MCF 10A (cell line): Measurements from ENCODE around the gene LPIN1. TPM values are rescaled to one million over a fixed set of nuclear protein-coding genes. Genes with fewer than 3 reads are reported as not detected.

Experiments used
- BruUV-seq: library from RNA; stranded (reverse); fragments of 400-500 nt; replicated peaks from 2 replicates; lab custom pipeline; 2021; lab: Mats Ljungman, UMichigan
- CTCF ChIA-PET: fragments of 300-600 bp; sonication (Branson Sonifier 250); formaldehyde crosslinking; extraction: SDS; loops from one replicate; lab custom pipeline; 2021; ENCODE audit warnings: antibody characterized with exemption, inconsistent platforms; lab: Yijun Ruan, JAX
- POLR2A ChIA-PET: fragments of 300-600, 350-650 bp; sonication (Branson Sonifier 250); formaldehyde crosslinking; extraction: SDS; loops from one replicate; lab custom pipeline; 2020; ENCODE audit warnings: antibody characterized with exemption, inconsistent platforms; lab: Yijun Ruan, JAX
- DNase-seq: peaks from one replicate; pipeline ENCODE4 v3.0.0-alpha.2; 2018; ENCODE audit not compliant: unreplicated experiment
- H3K27ac Mint-ChIP-seq: one replicate; pipeline ENCODE4 v1.8.0; 2022; ENCODE audit warnings: mild to moderate bottlenecking, low read depth, mixed read lengths; ENCODE audit not compliant: unreplicated experiment
- H3K27me3 Mint-ChIP-seq: one replicate; pipeline ENCODE4 v1.8.0; 2022; ENCODE audit warnings: mixed read lengths; ENCODE audit not compliant: insufficient read depth, unreplicated experiment
- H3K36me3 Mint-ChIP-seq: one replicate; pipeline ENCODE4 v1.8.0; 2022; ENCODE audit warnings: mild to moderate bottlenecking, moderate library complexity, mixed read lengths; ENCODE audit not compliant: insufficient read depth, unreplicated experiment
- H3K4me1 Mint-ChIP-seq: one replicate; pipeline ENCODE4 v1.8.0; 2022; ENCODE audit warnings: mixed read lengths; ENCODE audit not compliant: insufficient read depth, unreplicated experiment
- H3K4me3 Mint-ChIP-seq: one replicate; pipeline ENCODE4 v1.8.0; 2022; ENCODE audit warnings: mild to moderate bottlenecking, moderate library complexity, mixed read lengths; ENCODE audit not compliant: unreplicated experiment
- H3K9me3 Mint-ChIP-seq: one replicate; pipeline ENCODE4 v1.8.0; 2022; ENCODE audit warnings: mixed read lengths; ENCODE audit not compliant: unreplicated experiment
- intact Hi-C: fragments of 100-400 bp; cut with micrococcal nuclease; formaldehyde crosslinking; loops from 2 replicates; pipeline ENCODE4 v1.14.1; 2022
- total RNA-seq: library from RNA; stranded (reverse); gene quantifications from 2 replicates; pipeline ENCODE4 v1.2.3, GENCODE V29; 2022
- TF ChIP-seq, protein P1 (sequence below): fragments of 200-600 bp; IDR thresholded peaks from one replicate; pipeline ENCODE4 v1.8.0; 2022; ENCODE audit warnings: antibody characterized with exemption, mild to moderate bottlenecking; ENCODE audit not compliant: unreplicated experiment

The LPIN1 gene
- total RNA-seq, 1 experiment from 2014 or later, result 65.7 TPM

- peak; percentile 49 for DNase-seq
- H3K27ac Mint-ChIP-seq, result peak overlapping the region; percentile 82
- POLR2A ChIA-PET, result interaction anchor here (0.6 to 3.7 kb wide), 20 partner anchors 11 to 1092 kb away, joined by 3 to 34 read pairs (median 4); no protein-coding TSS in a partner anchor
- CTCF ChIA-PET, result interaction anchor here (0.5 to 3.6 kb wide), 13 partner anchors 12 to 617 kb away, joined by 3 to 20 read pairs (median 3); a partner anchor contains a TSS
- peaks cover 25% of the 10 kb centered on the region for H3K36me3 Mint-ChIP-seq
- no peaks in the 10 kb centered on the region for H3K27me3 Mint-ChIP-seq
- H3K4me3 Mint-ChIP-seq, result peak overlapping the region; percentile 89
- no peaks in the 10 kb centered on the region for H3K9me3 Mint-ChIP-seq
- TF ChIP-seq, protein P1, sequence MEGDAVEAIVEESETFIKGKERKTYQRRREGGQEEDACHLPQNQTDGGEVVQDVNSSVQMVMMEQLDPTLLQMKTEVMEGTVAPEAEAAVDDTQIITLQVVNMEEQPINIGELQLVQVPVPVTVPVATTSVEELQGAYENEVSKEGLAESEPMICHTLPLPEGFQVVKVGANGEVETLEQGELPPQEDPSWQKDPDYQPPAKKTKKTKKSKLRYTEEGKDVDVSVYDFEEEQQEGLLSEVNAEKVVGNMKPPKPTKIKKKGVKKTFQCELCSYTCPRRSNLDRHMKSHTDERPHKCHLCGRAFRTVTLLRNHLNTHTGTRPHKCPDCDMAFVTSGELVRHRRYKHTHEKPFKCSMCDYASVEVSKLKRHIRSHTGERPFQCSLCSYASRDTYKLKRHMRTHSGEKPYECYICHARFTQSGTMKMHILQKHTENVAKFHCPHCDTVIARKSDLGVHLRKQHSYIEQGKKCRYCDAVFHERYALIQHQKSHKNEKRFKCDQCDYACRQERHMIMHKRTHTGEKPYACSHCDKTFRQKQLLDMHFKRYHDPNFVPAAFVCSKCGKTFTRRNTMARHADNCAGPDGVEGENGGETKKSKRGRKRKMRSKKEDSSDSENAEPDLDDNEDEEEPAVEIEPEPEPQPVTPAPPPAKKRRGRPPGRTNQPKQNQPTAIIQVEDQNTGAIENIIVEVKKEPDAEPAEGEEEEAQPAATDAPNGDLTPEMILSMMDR, result no peak
- intact Hi-C loops, result no loop called here
- BruUV-seq, result TSS peak; percentile 79
- peaks cover 53% of the 10 kb centered on the region for H3K4me1 Mint-ChIP-seq
Observed at GRCh38 chr2:11750422-11750821, 4.0 kb downstream of the LPIN1 start.

- peaks cover 58% of the 10 kb centered on the region for H3K4me1 Mint-ChIP-seq
- DNase-seq, result peak; percentile 92
- intact Hi-C loops, result no loop called here
Observed at GRCh38 chr2:11750917-11751316, 4.5 kb downstream of the LPIN1 start.

GRCh38 chr2:11752906-11753305 is 6.5 kb downstream of the LPIN1 start:
- ChIA-PET CTCF (interaction anchor here (0.5 to 4.1 kb wide), 14 partner anchors 11 to 1210 kb away, joined by 3 to 29 read pairs (median 6); no protein-coding TSS in a partner anchor), POLR2A (interaction anchor here (0.7 to 3.4 kb wide), 9 partner anchors 9 to 65 kb away, joined by 3 to 29 read pairs (median 4); no protein-coding TSS in a partner anchor)
- Mint-ChIP-seq H3K9me3 (no peaks in the 10 kb centered on the region), H3K36me3 (peaks cover 39% of the 10 kb centered on the region), H3K27me3 (no peaks in the 10 kb centered on the region), H3K4me3 (peak overlapping the region; percentile 39), H3K27ac (peak overlapping the region; percentile 62), H3K4me1 (peaks cover 55% of the 10 kb centered on the region)
- no peak for DNase-seq
- intact Hi-C loops, result loop anchor here (1.0 kb wide), 1 partner anchor 60 kb away; no protein-coding TSS in a partner anchor
- TF ChIP-seq, protein P1, result no peak
- no TSS peak for BruUV-seq

More at GRCh38 chr2:11750917-11751316, 4.5 kb downstream of the LPIN1 start:
- Mint-ChIP-seq H3K4me3 (peak overlapping the region; percentile 89), H3K9me3 (no peaks in the 10 kb centered on the region), H3K27ac (peak overlapping the region; percentile 82), H3K27me3 (no peaks in the 10 kb centered on the region), H3K36me3 (peaks cover 29% of the 10 kb centered on the region)
- BruUV-seq, result no TSS peak
- TF ChIP-seq, protein P1, result no peak
- POLR2A ChIA-PET, result interaction anchor here (0.6 to 3.7 kb wide), 24 partner anchors 10 to 1091 kb away, joined by 3 to 34 read pairs (median 4); no protein-coding TSS in a partner anchor
- CTCF ChIA-PET, result interaction anchor here (0.6 to 3.6 kb wide), 16 partner anchors 10 to 618 kb away, joined by 3 to 20 read pairs (median 4); a partner anchor contains a TSS

DNA sequence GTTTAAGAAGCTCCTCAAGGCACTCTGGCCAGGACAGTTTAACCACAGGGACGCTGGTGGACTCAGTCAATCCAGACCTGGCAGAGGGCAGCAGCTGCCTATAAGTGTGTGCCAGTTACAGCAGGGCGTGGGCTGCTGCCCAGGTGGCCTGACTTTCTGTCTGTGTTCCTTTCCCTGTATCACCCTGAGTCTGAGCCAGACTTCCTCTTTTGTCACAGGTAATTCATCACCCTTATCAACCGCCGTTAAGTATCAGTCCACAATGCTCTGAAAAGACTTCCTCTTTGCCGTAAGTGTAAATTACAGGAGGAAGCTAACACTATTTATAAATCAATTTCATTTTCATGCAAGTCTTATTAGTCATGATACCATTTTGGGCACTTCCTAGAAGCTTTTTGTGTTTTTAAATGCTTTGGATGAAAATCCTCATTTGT is 7.0 kb downstream of the LPIN1 start:
- Mint-ChIP-seq H3K4me3 (peak overlapping the region; percentile 39), H3K9me3 (no peaks in the 10 kb centered on the region), H3K4me1 (peaks cover 51% of the 10 kb centered on the region), H3K27ac (peak overlapping the region; percentile 62), H3K36me3 (peaks cover 41% of the 10 kb centered on the region), H3K27me3 (no peaks in the 10 kb centered on the region)
- TF ChIP-seq, protein P1, result no peak
- POLR2A ChIA-PET, result interaction anchor here (0.7 to 3.4 kb wide), 10 partner anchors 9 to 1054 kb away, joined by 3 to 29 read pairs (median 4); no protein-coding TSS in a partner anchor
- peak; percentile 46 for DNase-seq
- CTCF ChIA-PET, result interaction anchor here (0.6 to 4.1 kb wide), 13 partner anchors 9 to 219 kb away, joined by 3 to 29 read pairs (median 5); no protein-coding TSS in a partner anchor
- intact Hi-C loops, result loop anchor here (1.0 kb wide), 1 partner anchor 60 kb away; no protein-coding TSS in a partner anchor
- no TSS peak for BruUV-seq
